H1 (cell line): ENCODE data around the gene MCF2L. TPM values are rescaled to one million over a fixed set of nuclear protein-coding genes. Genes with fewer than 3 reads are reported as not detected.

ENCODE experiments used
- CTCF ChIA-PET: fragments of 300-600 bp; sonication (Branson Sonifier 250); formaldehyde crosslinking; loops from one replicate; lab custom pipeline; 2021; ENCODE audit not compliant: partially characterized antibody; lab: Charles Lee
- POLR2A ChIA-PET: fragments of 300-600 bp; sonication (Branson Sonifier 250); formaldehyde crosslinking; loops from one replicate; lab custom pipeline; 2021; ENCODE audit warnings: inconsistent platforms; ENCODE audit not compliant: partially characterized antibody; lab: Charles Lee
- DNase-seq, 2 experiments: peaks; one replicate each; pipeline versions ENCODE4 v3.0.0 to v3.0.0-alpha.2; 2010 to 2022; ENCODE audit warnings: low spot score in 2 of 2, low read depth in 1 of 2, mixed read lengths in 1 of 2
- FAIRE-seq: peaks from 2 replicates; lab custom pipeline; 2011; peaks lifted over from hg19 to GRCh38; lab: Jason Lieb, UNC
- H2AFZ ChIP-seq: 2 replicates; pipeline ENCODE4 v1.8.1; 2012; ENCODE audit warnings: low read length, inconsistent platforms
- H2AK5ac ChIP-seq: 2 replicates; pipeline ENCODE4 v1.6.1; 2013; ENCODE audit warnings: low read depth, low read length
- H2BK120ac ChIP-seq: replicated peaks from 2 replicates; pipeline ENCODE3; 2013; ENCODE audit warnings: low read depth, low read length, inconsistent platforms
- H2BK12ac ChIP-seq: 2 replicates; pipeline ENCODE4 v1.6.1; 2013; ENCODE audit warnings: low read depth, low read length
- H2BK15ac ChIP-seq: 2 replicates; pipeline ENCODE4 v1.6.1; 2013; ENCODE audit warnings: low read length
- H2BK20ac ChIP-seq: 2 replicates; pipeline ENCODE4 v1.6.1; 2013; ENCODE audit warnings: low read length
- H2BK5ac ChIP-seq: 2 replicates; pipeline ENCODE4 v1.6.1; 2013; ENCODE audit warnings: low read depth, low read length
- H3K14ac ChIP-seq: 2 replicates; pipeline ENCODE4 v1.6.1; 2013; ENCODE audit warnings: inconsistent platforms; ENCODE audit not compliant: insufficient read length
- H3K18ac ChIP-seq: 2 replicates; pipeline ENCODE4 v1.6.1; 2013; ENCODE audit warnings: low read length; ENCODE audit errors: extremely low read depth
- H3K23ac ChIP-seq: 2 replicates; pipeline ENCODE4 v1.6.1; 2013; ENCODE audit warnings: inconsistent platforms; ENCODE audit not compliant: insufficient read length
- H3K23me2 ChIP-seq: 2 replicates; pipeline ENCODE4 v1.6.1; 2013; ENCODE audit warnings: low read depth, low read length
- H3K27ac ChIP-seq: 2 replicates; pipeline ENCODE4 v1.6.1; 2011; ENCODE audit warnings: low read depth, low read length, inconsistent platforms
- H3K27me3 ChIP-seq, 4 experiments: replicated peaks in 1 of 4; 1 replicate in 1 of 4; 2 replicates in 3 of 4; pipeline versions ENCODE4 v1.6.1 to v1.8.1; 2011 to 2013; ENCODE audit warnings: low read length in 3 of 4, mild to moderate bottlenecking in 3 of 4, inconsistent platforms in 2 of 4, mixed read lengths in 2 of 4, moderate library complexity in 1 of 4; ENCODE audit not compliant: control insufficient read depth in 3 of 4, insufficient read depth in 3 of 4; ENCODE audit errors: extremely low read depth in 1 of 4
- H3K36me3 ChIP-seq, 4 experiments: 2 replicates each; pipeline versions ENCODE4 v1.6.1 to v1.8.1; 2011 to 2013; ENCODE audit warnings: mild to moderate bottlenecking in 4 of 4, low read length in 3 of 4, moderate library complexity in 2 of 4, control low read depth in 1 of 4, inconsistent platforms in 1 of 4; ENCODE audit not compliant: insufficient read depth in 4 of 4, control insufficient read depth in 2 of 4
- H3K4ac ChIP-seq: replicated peaks from 2 replicates; pipeline ENCODE3; 2013; ENCODE audit warnings: low read length, low read depth, mixed read lengths, inconsistent platforms; ENCODE audit not compliant: insufficient read length
- H3K4me1 ChIP-seq, 4 experiments: replicated peaks in 1 of 4; 1 replicate in 1 of 4; 2 replicates in 3 of 4; pipeline versions ENCODE4 v1.6.1 to v1.8.1; 2011 to 2013; ENCODE audit warnings: low read length in 3 of 4, inconsistent platforms in 2 of 4, mixed read lengths in 1 of 4; ENCODE audit not compliant: insufficient read depth in 4 of 4, control insufficient read depth in 3 of 4
- H3K4me2 ChIP-seq, 2 experiments: 2 replicates each; pipeline versions ENCODE4 v1.6.1 to v1.8.1; 2011 to 2013; ENCODE audit warnings: low read depth in 2 of 2, low read length in 2 of 2, control low read depth in 1 of 2, inconsistent platforms in 1 of 2, mild to moderate bottlenecking in 1 of 2; ENCODE audit not compliant: insufficient read depth in 1 of 2
- H3K4me3 ChIP-seq, 4 experiments: fragments of 200-600, 300-600 bp in 1 of 4; sonication (generic), shearing (Covaris generic), sonication (Bioruptor Twin) in 1 of 4; 2 replicates each; pipeline versions ENCODE4 v1.5.1 to v1.8.1; 2011 to 2016; ENCODE audit warnings: low read length in 4 of 4, low read depth in 3 of 4, control low read depth in 2 of 4, inconsistent platforms in 2 of 4, mild to moderate bottlenecking in 2 of 4, mixed read lengths in 1 of 4, moderate library complexity in 1 of 4; ENCODE audit not compliant: insufficient read depth in 2 of 4; ENCODE audit errors: extremely low read depth in 1 of 4
- H3K56ac ChIP-seq: replicated peaks from 2 replicates; pipeline ENCODE3; 2013; ENCODE audit warnings: low read depth, mild to moderate bottlenecking, mixed read lengths, low read length, inconsistent platforms; ENCODE audit not compliant: insufficient read length
- H3K79me1 ChIP-seq: 2 replicates; pipeline ENCODE4 v1.6.1; 2013; ENCODE audit warnings: low read depth, low read length, control low read depth
- H3K79me2 ChIP-seq, 2 experiments: 2 replicates each; pipeline versions ENCODE4 v1.6.1 to v1.8.1; 2012 to 2013; ENCODE audit warnings: low read length in 2 of 2, mild to moderate bottlenecking in 2 of 2, inconsistent platforms in 1 of 2; ENCODE audit not compliant: insufficient read depth in 2 of 2, control insufficient read depth in 1 of 2
- H3K9ac ChIP-seq, 4 experiments: replicated peaks in 1 of 4; 1 replicate in 1 of 4; 2 replicates in 3 of 4; pipeline versions ENCODE4 v1.6.1 to v1.8.1; 2011 to 2013; ENCODE audit warnings: low read depth in 3 of 4, low read length in 3 of 4, control low read depth in 2 of 4, mild to moderate bottlenecking in 2 of 4, moderate library complexity in 2 of 4, inconsistent platforms in 1 of 4; ENCODE audit errors: extremely low read depth in 1 of 4
- H3K9me3 ChIP-seq, 2 experiments: 2 replicates each; pipeline versions ENCODE4 v1.6.1 to v1.8.1; 2012 to 2013; ENCODE audit warnings: mild to moderate bottlenecking in 2 of 2, moderate library complexity in 2 of 2, control low read depth in 1 of 2, inconsistent platforms in 1 of 2, low read depth in 1 of 2, low read length in 1 of 2, mixed read lengths in 1 of 2; ENCODE audit not compliant: insufficient read depth in 2 of 2
- H4K20me1 ChIP-seq, 2 experiments: replicated peaks in 1 of 2; 2 replicates each; pipeline versions ENCODE3 to v1.8.1; 2011 to 2013; ENCODE audit warnings: inconsistent platforms in 2 of 2, low read length in 2 of 2, mild to moderate bottlenecking in 1 of 2; ENCODE audit not compliant: insufficient read depth in 2 of 2, control insufficient read depth in 1 of 2
- H4K5ac ChIP-seq: 2 replicates; pipeline ENCODE4 v1.6.1; 2013; ENCODE audit warnings: low read length, low read depth, mixed read lengths, inconsistent platforms; ENCODE audit not compliant: insufficient read length
- H4K8ac ChIP-seq: 2 replicates; pipeline ENCODE4 v1.8.0; 2013; ENCODE audit warnings: mild to moderate bottlenecking, moderate library complexity, low read length, inconsistent platforms; ENCODE audit not compliant: insufficient read depth; ENCODE audit errors: extremely low read depth
- H4K91ac ChIP-seq: replicated peaks from 2 replicates; pipeline ENCODE3; 2013; ENCODE audit warnings: low read length, mixed read lengths, inconsistent platforms; ENCODE audit not compliant: insufficient read length
- BACH1 ChIP-seq: IDR thresholded peaks from 2 replicates; pipeline ENCODE4 v1.6.1; 2012; ENCODE audit warnings: low read length, improper control_type of control experiment
- CBX5 ChIP-seq: fragments of 300-800, 300-1000 bp; sonication (generic); IDR thresholded peaks from 2 replicates; pipeline ENCODE4 v1.7.1; 2016; ENCODE audit warnings: antibody characterized with exemption, low read length, low read depth
- CREB1 ChIP-seq: IDR thresholded peaks from 2 replicates; pipeline ENCODE4 v1.6.1; 2012; ENCODE audit warnings: inconsistent platforms
- EP300 ChIP-seq, 2 experiments: IDR thresholded peaks; 1 replicate in 1 of 2; 2 replicates in 1 of 2; pipeline ENCODE4 v1.6.1; 2011 to 2012; ENCODE audit warnings: low read depth in 2 of 2, low read length in 2 of 2, mild to moderate bottlenecking in 2 of 2, borderline replicate concordance in 1 of 2, inconsistent platforms in 1 of 2, moderate library complexity in 1 of 2
- FOSL1 ChIP-seq: IDR thresholded peaks from 2 replicates; pipeline ENCODE4 v1.6.1; 2011; ENCODE audit warnings: mild to moderate bottlenecking, low read depth, low read length, moderate library complexity; ENCODE audit not compliant: insufficient read depth
- HDAC6 ChIP-seq: IDR thresholded peaks from one replicate; pipeline ENCODE4 v1.7.1; 2012; ENCODE audit warnings: low read depth, mild to moderate bottlenecking, inconsistent platforms, low read length, moderate library complexity
- RBBP5 ChIP-seq: IDR thresholded peaks from 2 replicates; pipeline ENCODE4 v1.7.1; 2012; ENCODE audit warnings: low read depth, mild to moderate bottlenecking, inconsistent platforms, low read length, moderate library complexity, borderline replicate concordance
- RFX5 ChIP-seq: IDR thresholded peaks from 2 replicates; pipeline ENCODE4 v1.6.1; 2011; ENCODE audit warnings: low read depth, low read length, improper control_type of control experiment, borderline replicate concordance
- TAF1 ChIP-seq: IDR thresholded peaks from 2 replicates; pipeline ENCODE4 v1.6.1; 2011; ENCODE audit warnings: mild to moderate bottlenecking, low read depth, low read length
- TAF7 ChIP-seq: optimal IDR thresholded peaks from 2 replicates; pipeline ENCODE3; 2011; ENCODE audit warnings: low read depth, mild to moderate bottlenecking, inconsistent platforms, low read length, moderate library complexity, borderline replicate concordance
- WGBS, 2 experiments: shearing (Covaris generic) in 1 of 2; methylation state at CpG; one replicate each; pipeline versions ENCODE4 v1.1.6 to v1.1.7; 2013 to 2015; ENCODE audit warnings: low lambda C conversion rate in 2 of 2, mixed read lengths in 2 of 2, inconsistent platforms in 1 of 2, low coverage in 1 of 2, missing lambda C conversion rate in 1 of 2; ENCODE audit not compliant: insufficient replicate concordance in 2 of 2, insufficient coverage in 1 of 2, insufficient read length in 1 of 2; ENCODE audit errors: extremely low coverage in 1 of 2, missing lambda C conversion rate in 1 of 2; 5-methylcytosine and 5-hydroxymethylcytosine counted together
- polyA plus RNA-seq, 7 experiments: library from polyadenylated mRNA; depleted of rRNA in 3 of 7; stranded (reverse) in 5 of 7; unstranded in 2 of 7; fragments of >200 nt in 5 of 7; fragments of 200-250 nt in 2 of 7; gene quantifications; 1 replicate in 5 of 7; 2 replicates in 1 of 7; 4 replicates in 1 of 7; pipeline versions ENCODE4 v1.2.1 to v1.2.3, GENCODE V29; 2011 to 2013; ENCODE audit warnings: missing spikeins in 2 of 7, mixed read lengths in 2 of 7
- total RNA-seq: library from RNA; stranded (reverse); fragmentation: NEBNext Ultra II Directional; extraction: Animal tissue kit (Norgen Biotek cat#: 25700); gene quantifications from 2 replicates; pipeline ENCODE4 v1.2.1, GENCODE V29; 2021
- TF ChIP-seq, protein P1 (sequence below): IDR thresholded peaks from 2 replicates; pipeline ENCODE4 v1.6.1; 2011; ENCODE audit warnings: low read depth, mild to moderate bottlenecking, low read length; ENCODE audit not compliant: insufficient read depth

Gene MCF2L
- total and polyA plus RNA-seq, 2 of the 8 experiments (the other 6 are each of a cell fraction or from before 2014, with no cell fraction given), result 10.1 to 24.4 TPM

DNA sequence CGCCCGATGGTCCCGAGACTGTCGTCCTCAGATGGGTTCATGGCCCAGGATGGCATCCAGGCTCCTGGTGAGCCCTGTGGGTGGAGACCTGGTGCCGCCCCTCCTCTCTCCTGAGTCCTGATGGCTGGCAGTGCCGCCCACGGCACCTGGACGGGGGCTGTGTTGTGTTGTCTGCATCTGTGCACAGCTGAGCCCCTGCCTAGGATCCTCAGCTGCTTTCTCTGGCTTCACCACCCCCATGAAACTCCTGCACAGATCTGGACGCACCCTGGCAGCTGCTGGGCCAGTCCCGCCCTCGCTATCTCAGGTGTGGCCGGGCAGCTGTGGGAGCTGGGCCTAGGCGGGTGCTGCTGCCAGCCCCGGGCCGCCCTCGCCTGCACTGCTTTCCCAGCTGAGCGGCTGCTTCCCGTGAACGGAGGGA lies 27.7 kb downstream of the MCF2L start:
- Histone ChIP-seq H2AK5ac (no peak overlapping the region), H4K20me1 (peaks cover 0 to 11% of the 10 kb centered on the region in 2 experiments), H2BK12ac (no peak overlapping the region), H3K9ac (no peak overlapping the region), H2BK120ac (no peak overlapping the region), H3K4me1 (peaks cover 0 to 3% (median under 1%) of the 10 kb centered on the region in 4 experiments; a peak in 1 of 7 replicates), H3K4me3 (no peak overlapping the region), H3K56ac (no peak overlapping the region), H2BK5ac (no peak overlapping the region), H4K91ac (no peak overlapping the region), H3K27ac (no peak overlapping the region), H3K79me2 (no peaks in the 10 kb centered on the region; a peak in 1 of 4 replicates), H2BK15ac (no peak overlapping the region), H3K23me2 (no peaks in the 10 kb centered on the region), H2AFZ (no peak overlapping the region), H3K14ac (no peak overlapping the region), H3K36me3 (no peaks in the 10 kb centered on the region), H3K9me3 (no peaks in the 10 kb centered on the region), H2BK20ac (no peak overlapping the region), H4K5ac (no peak overlapping the region), H3K27me3 (no peaks in the 10 kb centered on the region), H4K8ac (no peak overlapping the region), H3K4me2 (no peak overlapping the region), H3K79me1 (peaks cover 4% of the 10 kb centered on the region; the same call in 1 of the 2 replicates), H3K23ac (no peak overlapping the region), H3K18ac (no peak overlapping the region), H3K4ac (no peak overlapping the region)
- POLR2A ChIA-PET, result interaction anchor here (0.7 to 1.0 kb wide), 3 partner anchors 13 to 27 kb away, joined by 3 read pairs; no protein-coding TSS in a partner anchor
- FAIRE-seq (no peak), DNase-seq (no peak)
- no peak for TF ChIP-seq HDAC6
- no peak for TF ChIP-seq EP300 (IDR thresholded peaks at IDR 0.05; ENCODE audit: borderline replicate concordance in 1 of 2, low read depth in 2 of 2, low read length in 2 of 2)
- TF ChIP-seq RBBP5, result no peak
- TF ChIP-seq, protein P1, sequence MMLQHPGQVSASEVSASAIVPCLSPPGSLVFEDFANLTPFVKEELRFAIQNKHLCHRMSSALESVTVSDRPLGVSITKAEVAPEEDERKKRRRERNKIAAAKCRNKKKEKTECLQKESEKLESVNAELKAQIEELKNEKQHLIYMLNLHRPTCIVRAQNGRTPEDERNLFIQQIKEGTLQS, result no peak
- TF ChIP-seq CBX5, result no peak
- TF ChIP-seq RFX5, result no peak
- no peak for TF ChIP-seq CREB1
- TF ChIP-seq TAF7, result no peak
- TF ChIP-seq FOSL1, result no peak
- no peak for TF ChIP-seq BACH1
- no peak for TF ChIP-seq TAF1
- WGBS, 2 experiments, result 93% methylated on average over 17 of the region's 19 CpGs; no CpG with 5 or more reads in 1 of the 2 experiments
- CTCF ChIA-PET, result interaction anchor here (1.0 to 4.4 kb wide), 5 partner anchors 12 to 33 kb away, joined by 3 to 19 read pairs (median 10); no protein-coding TSS in a partner anchor
